Measurements from ENCODE around the gene OPRM1.

GRCh38 chr6:154209555-154209954 is 170.5 kb downstream of the OPRM1 start:
- TF ChIP-seq POLR2A (IDR thresholded peaks at IDR 0.05): no peak
- TF ChIP-seq, protein P1, sequence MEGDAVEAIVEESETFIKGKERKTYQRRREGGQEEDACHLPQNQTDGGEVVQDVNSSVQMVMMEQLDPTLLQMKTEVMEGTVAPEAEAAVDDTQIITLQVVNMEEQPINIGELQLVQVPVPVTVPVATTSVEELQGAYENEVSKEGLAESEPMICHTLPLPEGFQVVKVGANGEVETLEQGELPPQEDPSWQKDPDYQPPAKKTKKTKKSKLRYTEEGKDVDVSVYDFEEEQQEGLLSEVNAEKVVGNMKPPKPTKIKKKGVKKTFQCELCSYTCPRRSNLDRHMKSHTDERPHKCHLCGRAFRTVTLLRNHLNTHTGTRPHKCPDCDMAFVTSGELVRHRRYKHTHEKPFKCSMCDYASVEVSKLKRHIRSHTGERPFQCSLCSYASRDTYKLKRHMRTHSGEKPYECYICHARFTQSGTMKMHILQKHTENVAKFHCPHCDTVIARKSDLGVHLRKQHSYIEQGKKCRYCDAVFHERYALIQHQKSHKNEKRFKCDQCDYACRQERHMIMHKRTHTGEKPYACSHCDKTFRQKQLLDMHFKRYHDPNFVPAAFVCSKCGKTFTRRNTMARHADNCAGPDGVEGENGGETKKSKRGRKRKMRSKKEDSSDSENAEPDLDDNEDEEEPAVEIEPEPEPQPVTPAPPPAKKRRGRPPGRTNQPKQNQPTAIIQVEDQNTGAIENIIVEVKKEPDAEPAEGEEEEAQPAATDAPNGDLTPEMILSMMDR (IDR thresholded peaks at IDR 0.05): no peak
